K562 (cell line): ENCODE measurements around the gene ZNF358. TPM values are rescaled to one million over a fixed set of nuclear protein-coding genes. Genes with fewer than 3 reads are reported as not detected.

Experiments
- CC2D1A ChIP-seq: fragments of 450-650 bp; IDR thresholded peaks from 2 replicates; pipeline ENCODE4 v1.6.1; 2017; ENCODE audit warnings: mild to moderate bottlenecking
- CCNT2 ChIP-seq: IDR thresholded peaks from 2 replicates; pipeline ENCODE4 v1.6.1; 2011; ENCODE audit warnings: borderline replicate concordance, low read depth, mild to moderate bottlenecking, moderate library complexity, mixed read lengths, low read length; ENCODE audit not compliant: insufficient read length; ENCODE audit errors: extremely low read depth
- KAT7 ChIP-seq: sonication (generic); formaldehyde crosslinking; IDR thresholded peaks from 2 replicates; pipeline ENCODE4 v1.8.0; 2022; ENCODE audit warnings: missing genetic modification reagents, mild to moderate bottlenecking, borderline replicate concordance
- MAZ ChIP-seq, 2 experiments: fragments of 450-650 bp in 1 of 2; sonication (generic) in 1 of 2; formaldehyde crosslinking; IDR thresholded peaks in 1 of 2; conservative IDR thresholded peaks in 1 of 2; 2 replicates each; pipeline versions ENCODE4 v1.4.0 to v1.5.0; 2020; ENCODE audit warnings: mild to moderate bottlenecking in 1 of 2, missing genetic modification reagents in 1 of 2
- MTA3 ChIP-seq: fragments of 450-650 bp; formaldehyde crosslinking; IDR thresholded peaks from 2 replicates; pipeline ENCODE4 v1.6.1; 2017; ENCODE audit warnings: mild to moderate bottlenecking, borderline replicate concordance
- NFIC ChIP-seq: fragments of 450-650 bp; IDR thresholded peaks from 2 replicates; pipeline ENCODE4 v1.6.1; 2017; ENCODE audit warnings: mild to moderate bottlenecking, inconsistent platforms
- NR2F6 ChIP-seq: fragments of 450-650 bp; formaldehyde crosslinking; IDR thresholded peaks from 2 replicates; pipeline ENCODE4 v1.4.0; 2020; ENCODE audit warnings: mild to moderate bottlenecking
- SMAD4 ChIP-seq: fragments of 250-450 bp; sonication (Bioruptor Pico); conservative IDR thresholded peaks from 2 replicates; pipeline ENCODE4 v1.8.0; 2021; ENCODE audit warnings: inconsistent platforms, mild to moderate bottlenecking, moderate library complexity
- SUPT5H ChIP-seq: fragments of 450-650 bp; IDR thresholded peaks from 2 replicates; pipeline ENCODE4 v1.6.1; 2016
- TRIM28 ChIP-seq: fragments of 450-650 bp; IDR thresholded peaks from 2 replicates; pipeline ENCODE4 v1.6.1; 2017
- ZBTB9 ChIP-seq: fragments of 450-650 bp; formaldehyde crosslinking; IDR thresholded peaks from 2 replicates; pipeline ENCODE4 v1.4.0; 2020; ENCODE audit warnings: mild to moderate bottlenecking, moderate library complexity
- polyA plus RNA-seq, 8 experiments: library from polyadenylated mRNA; depleted of rRNA in 4 of 8; stranded (reverse) in 5 of 8; unstranded in 3 of 8; fragments of >200 nt; fragmentation: Nextera tagmentation in 2 of 8; fragmentation: Illumina TruSeq in 1 of 8; extraction: Ambion mirVana in 2 of 8; extraction: Trizol in 1 of 8; gene quantifications; 2 replicates each; pipeline versions ENCODE4 v1.2.1 to v1.2.3, GENCODE V29; 2011 to 2014; ENCODE audit warnings: inconsistent platforms in 1 of 8, missing spikeins in 1 of 8
- total RNA-seq, 7 experiments: library from RNA; depleted of rRNA in 6 of 7; stranded (reverse); fragments of >200 nt in 6 of 7; fragmentation: Illumina TruSeq in 2 of 7; extraction: Trizol in 2 of 7; gene quantifications; 2 replicates each; pipeline versions ENCODE4 v1.2.1 to v1.2.3, GENCODE V29; 2011 to 2021; ENCODE audit warnings: low replicate concordance in 1 of 7
- TF ChIP-seq, protein P1 (sequence below), 2 experiments: fragments of 450-650 bp; conservative IDR thresholded peaks; 2 replicates each; pipeline ENCODE4 v1.6.1; 2017; ENCODE audit warnings: mild to moderate bottlenecking in 2 of 2, moderate library complexity in 2 of 2
- TF ChIP-seq, protein P2 (sequence below): fragments of 450-650 bp; IDR thresholded peaks from 2 replicates; pipeline ENCODE4 v1.6.1; 2016; ENCODE audit warnings: mild to moderate bottlenecking, moderate library complexity

Gene ZNF358
- total and polyA plus RNA-seq, 9 of the 15 experiments (the other 6 are each of a cell fraction or from before 2014, with no cell fraction given): 0.04 to 17.2 (median 4.9) TPM

GRCh38 chr19:7505682-7506384, 10.1 kb upstream of the ZNF358 start (continued):
- TF ChIP-seq KAT7 (CRISPR knock-in tag) (no peak), MAZ (CRISPR knock-in tag; conservative IDR thresholded peaks at IDR 0.05 in 1 of 2, IDR thresholded peaks at IDR 0.05 in 1 of 2) (no peak), CCNT2 (peak; percentile 18), SMAD4 (CRISPR knock-in tag) (peak; percentile 31), NFIC (0 out of 2 replicates have a peak, but pooled peaks have one; percentile 5), SUPT5H (peak; percentile 49; the same call in 1 of the 2 replicates), CC2D1A (no peak), ZBTB9 (CRISPR knock-in tag) (peak; percentile 53; the same call in 1 of the 2 replicates), NR2F6 (CRISPR knock-in tag) (no peak), TRIM28 (no peak; the same call in 1 of the 2 replicates), MTA3 (0 out of 2 replicates have a peak, but pooled peaks have one; percentile 20)
- TF ChIP-seq, protein P1, sequence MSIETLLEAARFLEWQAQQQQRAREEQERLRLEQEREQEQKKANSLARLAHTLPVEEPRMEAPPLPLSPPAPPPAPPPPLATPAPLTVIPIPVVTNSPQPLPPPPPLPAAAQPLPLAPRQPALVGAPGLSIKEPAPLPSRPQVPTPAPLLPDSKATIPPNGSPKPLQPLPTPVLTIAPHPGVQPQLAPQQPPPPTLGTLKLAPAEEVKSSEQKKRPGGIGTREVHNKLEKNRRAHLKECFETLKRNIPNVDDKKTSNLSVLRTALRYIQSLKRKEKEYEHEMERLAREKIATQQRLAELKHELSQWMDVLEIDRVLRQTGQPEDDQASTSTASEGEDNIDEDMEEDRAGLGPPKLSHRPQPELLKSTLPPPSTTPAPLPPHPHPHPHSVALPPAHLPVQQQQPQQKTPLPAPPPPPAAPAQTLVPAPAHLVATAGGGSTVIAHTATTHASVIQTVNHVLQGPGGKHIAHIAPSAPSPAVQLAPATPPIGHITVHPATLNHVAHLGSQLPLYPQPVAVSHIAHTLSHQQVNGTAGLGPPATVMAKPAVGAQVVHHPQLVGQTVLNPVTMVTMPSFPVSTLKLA (conservative IDR thresholded peaks at IDR 0.05): peak; percentile 97 to 98
- TF ChIP-seq, protein P2, sequence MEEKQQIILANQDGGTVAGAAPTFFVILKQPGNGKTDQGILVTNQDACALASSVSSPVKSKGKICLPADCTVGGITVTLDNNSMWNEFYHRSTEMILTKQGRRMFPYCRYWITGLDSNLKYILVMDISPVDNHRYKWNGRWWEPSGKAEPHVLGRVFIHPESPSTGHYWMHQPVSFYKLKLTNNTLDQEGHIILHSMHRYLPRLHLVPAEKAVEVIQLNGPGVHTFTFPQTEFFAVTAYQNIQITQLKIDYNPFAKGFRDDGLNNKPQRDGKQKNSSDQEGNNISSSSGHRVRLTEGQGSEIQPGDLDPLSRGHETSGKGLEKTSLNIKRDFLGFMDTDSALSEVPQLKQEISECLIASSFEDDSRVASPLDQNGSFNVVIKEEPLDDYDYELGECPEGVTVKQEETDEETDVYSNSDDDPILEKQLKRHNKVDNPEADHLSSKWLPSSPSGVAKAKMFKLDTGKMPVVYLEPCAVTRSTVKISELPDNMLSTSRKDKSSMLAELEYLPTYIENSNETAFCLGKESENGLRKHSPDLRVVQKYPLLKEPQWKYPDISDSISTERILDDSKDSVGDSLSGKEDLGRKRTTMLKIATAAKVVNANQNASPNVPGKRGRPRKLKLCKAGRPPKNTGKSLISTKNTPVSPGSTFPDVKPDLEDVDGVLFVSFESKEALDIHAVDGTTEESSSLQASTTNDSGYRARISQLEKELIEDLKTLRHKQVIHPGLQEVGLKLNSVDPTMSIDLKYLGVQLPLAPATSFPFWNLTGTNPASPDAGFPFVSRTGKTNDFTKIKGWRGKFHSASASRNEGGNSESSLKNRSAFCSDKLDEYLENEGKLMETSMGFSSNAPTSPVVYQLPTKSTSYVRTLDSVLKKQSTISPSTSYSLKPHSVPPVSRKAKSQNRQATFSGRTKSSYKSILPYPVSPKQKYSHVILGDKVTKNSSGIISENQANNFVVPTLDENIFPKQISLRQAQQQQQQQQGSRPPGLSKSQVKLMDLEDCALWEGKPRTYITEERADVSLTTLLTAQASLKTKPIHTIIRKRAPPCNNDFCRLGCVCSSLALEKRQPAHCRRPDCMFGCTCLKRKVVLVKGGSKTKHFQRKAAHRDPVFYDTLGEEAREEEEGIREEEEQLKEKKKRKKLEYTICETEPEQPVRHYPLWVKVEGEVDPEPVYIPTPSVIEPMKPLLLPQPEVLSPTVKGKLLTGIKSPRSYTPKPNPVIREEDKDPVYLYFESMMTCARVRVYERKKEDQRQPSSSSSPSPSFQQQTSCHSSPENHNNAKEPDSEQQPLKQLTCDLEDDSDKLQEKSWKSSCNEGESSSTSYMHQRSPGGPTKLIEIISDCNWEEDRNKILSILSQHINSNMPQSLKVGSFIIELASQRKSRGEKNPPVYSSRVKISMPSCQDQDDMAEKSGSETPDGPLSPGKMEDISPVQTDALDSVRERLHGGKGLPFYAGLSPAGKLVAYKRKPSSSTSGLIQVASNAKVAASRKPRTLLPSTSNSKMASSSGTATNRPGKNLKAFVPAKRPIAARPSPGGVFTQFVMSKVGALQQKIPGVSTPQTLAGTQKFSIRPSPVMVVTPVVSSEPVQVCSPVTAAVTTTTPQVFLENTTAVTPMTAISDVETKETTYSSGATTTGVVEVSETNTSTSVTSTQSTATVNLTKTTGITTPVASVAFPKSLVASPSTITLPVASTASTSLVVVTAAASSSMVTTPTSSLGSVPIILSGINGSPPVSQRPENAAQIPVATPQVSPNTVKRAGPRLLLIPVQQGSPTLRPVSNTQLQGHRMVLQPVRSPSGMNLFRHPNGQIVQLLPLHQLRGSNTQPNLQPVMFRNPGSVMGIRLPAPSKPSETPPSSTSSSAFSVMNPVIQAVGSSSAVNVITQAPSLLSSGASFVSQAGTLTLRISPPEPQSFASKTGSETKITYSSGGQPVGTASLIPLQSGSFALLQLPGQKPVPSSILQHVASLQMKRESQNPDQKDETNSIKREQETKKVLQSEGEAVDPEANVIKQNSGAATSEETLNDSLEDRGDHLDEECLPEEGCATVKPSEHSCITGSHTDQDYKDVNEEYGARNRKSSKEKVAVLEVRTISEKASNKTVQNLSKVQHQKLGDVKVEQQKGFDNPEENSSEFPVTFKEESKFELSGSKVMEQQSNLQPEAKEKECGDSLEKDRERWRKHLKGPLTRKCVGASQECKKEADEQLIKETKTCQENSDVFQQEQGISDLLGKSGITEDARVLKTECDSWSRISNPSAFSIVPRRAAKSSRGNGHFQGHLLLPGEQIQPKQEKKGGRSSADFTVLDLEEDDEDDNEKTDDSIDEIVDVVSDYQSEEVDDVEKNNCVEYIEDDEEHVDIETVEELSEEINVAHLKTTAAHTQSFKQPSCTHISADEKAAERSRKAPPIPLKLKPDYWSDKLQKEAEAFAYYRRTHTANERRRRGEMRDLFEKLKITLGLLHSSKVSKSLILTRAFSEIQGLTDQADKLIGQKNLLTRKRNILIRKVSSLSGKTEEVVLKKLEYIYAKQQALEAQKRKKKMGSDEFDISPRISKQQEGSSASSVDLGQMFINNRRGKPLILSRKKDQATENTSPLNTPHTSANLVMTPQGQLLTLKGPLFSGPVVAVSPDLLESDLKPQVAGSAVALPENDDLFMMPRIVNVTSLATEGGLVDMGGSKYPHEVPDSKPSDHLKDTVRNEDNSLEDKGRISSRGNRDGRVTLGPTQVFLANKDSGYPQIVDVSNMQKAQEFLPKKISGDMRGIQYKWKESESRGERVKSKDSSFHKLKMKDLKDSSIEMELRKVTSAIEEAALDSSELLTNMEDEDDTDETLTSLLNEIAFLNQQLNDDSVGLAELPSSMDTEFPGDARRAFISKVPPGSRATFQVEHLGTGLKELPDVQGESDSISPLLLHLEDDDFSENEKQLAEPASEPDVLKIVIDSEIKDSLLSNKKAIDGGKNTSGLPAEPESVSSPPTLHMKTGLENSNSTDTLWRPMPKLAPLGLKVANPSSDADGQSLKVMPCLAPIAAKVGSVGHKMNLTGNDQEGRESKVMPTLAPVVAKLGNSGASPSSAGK: peak; percentile 89
